Lower leg skin (tissue), 3 donors: ENCODE results near the gene EPHA4.

ENCODE experiments used
- POLR2A ChIP-seq, 2 donors: fragments of 450-650 bp; IDR thresholded peaks; one replicate each; pipeline ENCODE4 v1.6.1; 2016 to 2017; ENCODE audit warnings: antibody characterized with exemption in 2 of 2, mild to moderate bottlenecking in 1 of 2, moderate library complexity in 1 of 2
- TF ChIP-seq, protein P1 (sequence below), 3 donors: fragments of 450-650 bp; IDR thresholded peaks; one replicate each; pipeline ENCODE4 v1.5.1; 2016; ENCODE audit warnings: antibody characterized with exemption in 3 of 3, mild to moderate bottlenecking in 3 of 3, moderate library complexity in 2 of 3

DNA sequence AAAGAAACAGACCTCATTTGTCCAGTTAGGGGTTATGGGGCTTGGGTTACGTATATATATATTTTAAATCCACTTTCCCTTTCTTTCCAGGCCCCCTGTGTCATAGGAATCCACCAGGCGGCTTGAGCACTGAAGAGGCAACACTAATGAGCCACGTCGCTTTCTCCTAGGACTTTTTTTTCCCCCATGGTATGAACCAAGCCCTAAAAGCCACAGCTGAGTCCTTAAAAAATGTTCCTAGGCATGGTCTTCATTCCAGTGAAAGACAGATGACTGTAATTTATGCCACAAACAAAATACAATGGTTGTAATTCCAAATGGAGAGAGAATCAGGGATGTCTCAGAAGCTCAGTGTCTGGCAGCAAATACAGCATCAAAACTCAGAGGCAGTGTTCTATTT, 146.8 kb downstream of the EPHA4 start:
- TF ChIP-seq, protein P1, sequence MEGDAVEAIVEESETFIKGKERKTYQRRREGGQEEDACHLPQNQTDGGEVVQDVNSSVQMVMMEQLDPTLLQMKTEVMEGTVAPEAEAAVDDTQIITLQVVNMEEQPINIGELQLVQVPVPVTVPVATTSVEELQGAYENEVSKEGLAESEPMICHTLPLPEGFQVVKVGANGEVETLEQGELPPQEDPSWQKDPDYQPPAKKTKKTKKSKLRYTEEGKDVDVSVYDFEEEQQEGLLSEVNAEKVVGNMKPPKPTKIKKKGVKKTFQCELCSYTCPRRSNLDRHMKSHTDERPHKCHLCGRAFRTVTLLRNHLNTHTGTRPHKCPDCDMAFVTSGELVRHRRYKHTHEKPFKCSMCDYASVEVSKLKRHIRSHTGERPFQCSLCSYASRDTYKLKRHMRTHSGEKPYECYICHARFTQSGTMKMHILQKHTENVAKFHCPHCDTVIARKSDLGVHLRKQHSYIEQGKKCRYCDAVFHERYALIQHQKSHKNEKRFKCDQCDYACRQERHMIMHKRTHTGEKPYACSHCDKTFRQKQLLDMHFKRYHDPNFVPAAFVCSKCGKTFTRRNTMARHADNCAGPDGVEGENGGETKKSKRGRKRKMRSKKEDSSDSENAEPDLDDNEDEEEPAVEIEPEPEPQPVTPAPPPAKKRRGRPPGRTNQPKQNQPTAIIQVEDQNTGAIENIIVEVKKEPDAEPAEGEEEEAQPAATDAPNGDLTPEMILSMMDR (IDR thresholded peaks at IDR 0.05), result no peak
- no peak for TF ChIP-seq POLR2A (IDR thresholded peaks at IDR 0.05)
